H1 (cell line): ENCODE results near the gene TMEM120B. TPM values are rescaled to one million over a fixed set of nuclear protein-coding genes. Genes with fewer than 3 reads are reported as not detected.

Source experiments
- CTCF ChIA-PET: fragments of 300-600 bp; sonication (Branson Sonifier 250); formaldehyde crosslinking; loops from one replicate; lab custom pipeline; 2021; ENCODE audit not compliant: partially characterized antibody; lab: Charles Lee
- POLR2A ChIA-PET: fragments of 300-600 bp; sonication (Branson Sonifier 250); formaldehyde crosslinking; loops from one replicate; lab custom pipeline; 2021; ENCODE audit warnings: inconsistent platforms; ENCODE audit not compliant: partially characterized antibody; lab: Charles Lee
- DNase-seq, 2 experiments: peaks; one replicate each; pipeline versions ENCODE4 v3.0.0 to v3.0.0-alpha.2; 2010 to 2022; ENCODE audit warnings: low spot score in 2 of 2, low read depth in 1 of 2, mixed read lengths in 1 of 2
- FAIRE-seq: peaks from 2 replicates; lab custom pipeline; 2011; peaks lifted over from hg19 to GRCh38; lab: Jason Lieb, UNC
- H2AFZ ChIP-seq: 2 replicates; pipeline ENCODE4 v1.8.1; 2012; ENCODE audit warnings: low read length, inconsistent platforms
- H2AK5ac ChIP-seq: 2 replicates; pipeline ENCODE4 v1.6.1; 2013; ENCODE audit warnings: low read depth, low read length
- H2BK120ac ChIP-seq: replicated peaks from 2 replicates; pipeline ENCODE3; 2013; ENCODE audit warnings: low read depth, low read length, inconsistent platforms
- H2BK12ac ChIP-seq: 2 replicates; pipeline ENCODE4 v1.6.1; 2013; ENCODE audit warnings: low read depth, low read length
- H2BK15ac ChIP-seq: 2 replicates; pipeline ENCODE4 v1.6.1; 2013; ENCODE audit warnings: low read length
- H2BK20ac ChIP-seq: 2 replicates; pipeline ENCODE4 v1.6.1; 2013; ENCODE audit warnings: low read length
- H2BK5ac ChIP-seq: 2 replicates; pipeline ENCODE4 v1.6.1; 2013; ENCODE audit warnings: low read depth, low read length
- H3K14ac ChIP-seq: 2 replicates; pipeline ENCODE4 v1.6.1; 2013; ENCODE audit warnings: inconsistent platforms; ENCODE audit not compliant: insufficient read length
- H3K18ac ChIP-seq: 2 replicates; pipeline ENCODE4 v1.6.1; 2013; ENCODE audit warnings: low read length; ENCODE audit errors: extremely low read depth
- H3K23ac ChIP-seq: 2 replicates; pipeline ENCODE4 v1.6.1; 2013; ENCODE audit warnings: inconsistent platforms; ENCODE audit not compliant: insufficient read length
- H3K23me2 ChIP-seq: 2 replicates; pipeline ENCODE4 v1.6.1; 2013; ENCODE audit warnings: low read depth, low read length
- H3K27ac ChIP-seq: 2 replicates; pipeline ENCODE4 v1.6.1; 2011; ENCODE audit warnings: low read depth, low read length, inconsistent platforms
- H3K27me3 ChIP-seq, 4 experiments: replicated peaks in 1 of 4; 1 replicate in 1 of 4; 2 replicates in 3 of 4; pipeline versions ENCODE4 v1.6.1 to v1.8.1; 2011 to 2013; ENCODE audit warnings: low read length in 3 of 4, mild to moderate bottlenecking in 3 of 4, inconsistent platforms in 2 of 4, mixed read lengths in 2 of 4, moderate library complexity in 1 of 4; ENCODE audit not compliant: control insufficient read depth in 3 of 4, insufficient read depth in 3 of 4; ENCODE audit errors: extremely low read depth in 1 of 4
- H3K36me3 ChIP-seq, 4 experiments: 2 replicates each; pipeline versions ENCODE4 v1.6.1 to v1.8.1; 2011 to 2013; ENCODE audit warnings: mild to moderate bottlenecking in 4 of 4, low read length in 3 of 4, moderate library complexity in 2 of 4, control low read depth in 1 of 4, inconsistent platforms in 1 of 4; ENCODE audit not compliant: insufficient read depth in 4 of 4, control insufficient read depth in 2 of 4
- H3K4ac ChIP-seq: replicated peaks from 2 replicates; pipeline ENCODE3; 2013; ENCODE audit warnings: low read length, low read depth, mixed read lengths, inconsistent platforms; ENCODE audit not compliant: insufficient read length
- H3K4me1 ChIP-seq, 4 experiments: replicated peaks in 1 of 4; 1 replicate in 1 of 4; 2 replicates in 3 of 4; pipeline versions ENCODE4 v1.6.1 to v1.8.1; 2011 to 2013; ENCODE audit warnings: low read length in 3 of 4, inconsistent platforms in 2 of 4, mixed read lengths in 1 of 4; ENCODE audit not compliant: insufficient read depth in 4 of 4, control insufficient read depth in 3 of 4
- H3K4me2 ChIP-seq, 2 experiments: 2 replicates each; pipeline versions ENCODE4 v1.6.1 to v1.8.1; 2011 to 2013; ENCODE audit warnings: low read depth in 2 of 2, low read length in 2 of 2, control low read depth in 1 of 2, inconsistent platforms in 1 of 2, mild to moderate bottlenecking in 1 of 2; ENCODE audit not compliant: insufficient read depth in 1 of 2
- H3K4me3 ChIP-seq, 4 experiments: fragments of 200-600, 300-600 bp in 1 of 4; sonication (generic), shearing (Covaris generic), sonication (Bioruptor Twin) in 1 of 4; 2 replicates each; pipeline versions ENCODE4 v1.5.1 to v1.8.1; 2011 to 2016; ENCODE audit warnings: low read length in 4 of 4, low read depth in 3 of 4, control low read depth in 2 of 4, inconsistent platforms in 2 of 4, mild to moderate bottlenecking in 2 of 4, mixed read lengths in 1 of 4, moderate library complexity in 1 of 4; ENCODE audit not compliant: insufficient read depth in 2 of 4; ENCODE audit errors: extremely low read depth in 1 of 4
- H3K56ac ChIP-seq: replicated peaks from 2 replicates; pipeline ENCODE3; 2013; ENCODE audit warnings: low read depth, mild to moderate bottlenecking, mixed read lengths, low read length, inconsistent platforms; ENCODE audit not compliant: insufficient read length
- H3K79me1 ChIP-seq: 2 replicates; pipeline ENCODE4 v1.6.1; 2013; ENCODE audit warnings: low read depth, low read length, control low read depth
- H3K79me2 ChIP-seq, 2 experiments: 2 replicates each; pipeline versions ENCODE4 v1.6.1 to v1.8.1; 2012 to 2013; ENCODE audit warnings: low read length in 2 of 2, mild to moderate bottlenecking in 2 of 2, inconsistent platforms in 1 of 2; ENCODE audit not compliant: insufficient read depth in 2 of 2, control insufficient read depth in 1 of 2
- H3K9ac ChIP-seq, 4 experiments: replicated peaks in 1 of 4; 1 replicate in 1 of 4; 2 replicates in 3 of 4; pipeline versions ENCODE4 v1.6.1 to v1.8.1; 2011 to 2013; ENCODE audit warnings: low read depth in 3 of 4, low read length in 3 of 4, control low read depth in 2 of 4, mild to moderate bottlenecking in 2 of 4, moderate library complexity in 2 of 4, inconsistent platforms in 1 of 4; ENCODE audit errors: extremely low read depth in 1 of 4
- H3K9me3 ChIP-seq, 2 experiments: 2 replicates each; pipeline versions ENCODE4 v1.6.1 to v1.8.1; 2012 to 2013; ENCODE audit warnings: mild to moderate bottlenecking in 2 of 2, moderate library complexity in 2 of 2, control low read depth in 1 of 2, inconsistent platforms in 1 of 2, low read depth in 1 of 2, low read length in 1 of 2, mixed read lengths in 1 of 2; ENCODE audit not compliant: insufficient read depth in 2 of 2
- H4K20me1 ChIP-seq, 2 experiments: replicated peaks in 1 of 2; 2 replicates each; pipeline versions ENCODE3 to v1.8.1; 2011 to 2013; ENCODE audit warnings: inconsistent platforms in 2 of 2, low read length in 2 of 2, mild to moderate bottlenecking in 1 of 2; ENCODE audit not compliant: insufficient read depth in 2 of 2, control insufficient read depth in 1 of 2
- H4K5ac ChIP-seq: 2 replicates; pipeline ENCODE4 v1.6.1; 2013; ENCODE audit warnings: low read length, low read depth, mixed read lengths, inconsistent platforms; ENCODE audit not compliant: insufficient read length
- H4K8ac ChIP-seq: 2 replicates; pipeline ENCODE4 v1.8.0; 2013; ENCODE audit warnings: mild to moderate bottlenecking, moderate library complexity, low read length, inconsistent platforms; ENCODE audit not compliant: insufficient read depth; ENCODE audit errors: extremely low read depth
- H4K91ac ChIP-seq: replicated peaks from 2 replicates; pipeline ENCODE3; 2013; ENCODE audit warnings: low read length, mixed read lengths, inconsistent platforms; ENCODE audit not compliant: insufficient read length
- EZH2 ChIP-seq: fragments of 200-600 bp; sonication (generic); IDR thresholded peaks from 2 replicates; pipeline ENCODE4 v1.7.1; 2012; ENCODE audit warnings: low read depth, mild to moderate bottlenecking, moderate library complexity, low read length, inconsistent platforms; ENCODE audit not compliant: severe bottlenecking
- RAD21 ChIP-seq, 2 experiments: IDR thresholded peaks in 1 of 2; conservative IDR thresholded peaks in 1 of 2; 2 replicates each; pipeline ENCODE4 v1.6.1; 2011; ENCODE audit warnings: low read depth in 2 of 2, low read length in 2 of 2, improper control_type of control experiment in 1 of 2, inconsistent platforms in 1 of 2, mild to moderate bottlenecking in 1 of 2, moderate library complexity in 1 of 2
- TAF1 ChIP-seq: IDR thresholded peaks from 2 replicates; pipeline ENCODE4 v1.6.1; 2011; ENCODE audit warnings: mild to moderate bottlenecking, low read depth, low read length
- WGBS, 2 experiments: shearing (Covaris generic) in 1 of 2; methylation state at CpG; one replicate each; pipeline versions ENCODE4 v1.1.6 to v1.1.7; 2013 to 2015; ENCODE audit warnings: low lambda C conversion rate in 2 of 2, mixed read lengths in 2 of 2, inconsistent platforms in 1 of 2, low coverage in 1 of 2, missing lambda C conversion rate in 1 of 2; ENCODE audit not compliant: insufficient replicate concordance in 2 of 2, insufficient coverage in 1 of 2, insufficient read length in 1 of 2; ENCODE audit errors: extremely low coverage in 1 of 2, missing lambda C conversion rate in 1 of 2; 5-methylcytosine and 5-hydroxymethylcytosine counted together
- polyA plus RNA-seq, 7 experiments: library from polyadenylated mRNA; depleted of rRNA in 3 of 7; stranded (reverse) in 5 of 7; unstranded in 2 of 7; fragments of >200 nt in 5 of 7; fragments of 200-250 nt in 2 of 7; gene quantifications; 1 replicate in 5 of 7; 2 replicates in 1 of 7; 4 replicates in 1 of 7; pipeline versions ENCODE4 v1.2.1 to v1.2.3, GENCODE V29; 2011 to 2013; ENCODE audit warnings: missing spikeins in 2 of 7, mixed read lengths in 2 of 7
- total RNA-seq: library from RNA; stranded (reverse); fragmentation: NEBNext Ultra II Directional; extraction: Animal tissue kit (Norgen Biotek cat#: 25700); gene quantifications from 2 replicates; pipeline ENCODE4 v1.2.1, GENCODE V29; 2021
- TF ChIP-seq, protein P1 (sequence below), 3 experiments: IDR thresholded peaks; 1 replicate in 2 of 3; 2 replicates in 1 of 3; pipeline versions ENCODE4 v1.5.1 to v1.6.1; 2011; ENCODE audit warnings: low read length in 3 of 3, mild to moderate bottlenecking in 3 of 3, inconsistent platforms in 2 of 3, low read depth in 1 of 3, moderate library complexity in 1 of 3; ENCODE audit not compliant: insufficient read depth in 1 of 3; ENCODE audit errors: control extremely low read depth in 1 of 3

The TMEM120B gene
- total and polyA plus RNA-seq, 2 of the 8 experiments (the other 6 are each of a cell fraction or from before 2014, with no cell fraction given), result 22.0 to 29.1 TPM

DNA sequence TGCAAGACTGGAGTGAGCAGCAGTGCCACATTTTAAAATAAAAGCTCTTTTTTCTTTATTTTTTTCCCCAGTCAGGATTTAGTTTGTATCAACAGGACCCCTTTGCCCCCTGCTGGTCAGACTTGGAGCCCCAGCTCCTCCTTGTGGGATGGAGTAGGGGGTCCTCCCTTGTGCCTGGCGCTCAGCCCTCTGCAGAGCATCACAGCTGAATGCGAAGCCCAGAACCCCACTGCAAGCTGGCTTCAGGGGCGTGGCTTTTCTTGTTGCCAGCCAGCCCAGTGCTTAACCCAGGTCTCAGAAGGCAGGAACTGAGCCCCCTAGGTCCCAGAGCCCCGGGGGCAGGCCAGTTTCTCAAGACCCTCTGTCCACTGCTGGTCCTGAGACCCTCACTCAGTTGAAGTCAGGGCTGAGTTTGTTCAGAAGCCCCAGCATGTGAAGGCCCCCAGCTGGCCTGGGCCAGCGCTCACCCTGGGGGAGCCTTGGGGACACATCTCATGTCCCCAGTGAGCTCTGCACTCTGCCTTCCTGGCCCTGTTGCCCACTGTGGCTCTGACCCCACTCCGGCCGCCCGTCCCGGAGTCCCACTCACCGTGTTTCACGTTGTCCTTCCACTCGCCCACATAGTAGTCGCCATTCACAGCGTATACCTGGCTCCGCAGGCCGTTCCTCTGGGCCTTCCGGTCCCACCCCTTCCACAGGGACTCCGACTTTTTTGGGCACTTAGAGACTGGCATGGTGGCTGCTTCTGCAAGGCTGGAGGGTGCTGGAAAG, 43.6 kb upstream of the TMEM120B start:
- 88% methylated on average over 18 of the region's 18 CpGs; no CpG with 5 or more reads in 1 of the 2 experiments for WGBS, 2 experiments

More for the DNA sequence above, 43.6 kb upstream of the TMEM120B start:
- Histone ChIP-seq H2BK20ac (no peak overlapping the region), H3K56ac (no peak overlapping the region), H3K36me3 (no peaks in the 10 kb centered on the region)
- no peak for FAIRE-seq
- TF ChIP-seq TAF1 (0 out of 2 replicates have a peak, but pooled peaks have one; percentile 26), EZH2 (no peak), RAD21 (IDR thresholded peaks at IDR 0.05 in 1 of 2, conservative IDR thresholded peaks at IDR 0.05 in 1 of 2; ENCODE audit: low read depth in 2 of 2, low read length in 2 of 2) (peak; percentile 52 to 70)
- TF ChIP-seq, protein P1, sequence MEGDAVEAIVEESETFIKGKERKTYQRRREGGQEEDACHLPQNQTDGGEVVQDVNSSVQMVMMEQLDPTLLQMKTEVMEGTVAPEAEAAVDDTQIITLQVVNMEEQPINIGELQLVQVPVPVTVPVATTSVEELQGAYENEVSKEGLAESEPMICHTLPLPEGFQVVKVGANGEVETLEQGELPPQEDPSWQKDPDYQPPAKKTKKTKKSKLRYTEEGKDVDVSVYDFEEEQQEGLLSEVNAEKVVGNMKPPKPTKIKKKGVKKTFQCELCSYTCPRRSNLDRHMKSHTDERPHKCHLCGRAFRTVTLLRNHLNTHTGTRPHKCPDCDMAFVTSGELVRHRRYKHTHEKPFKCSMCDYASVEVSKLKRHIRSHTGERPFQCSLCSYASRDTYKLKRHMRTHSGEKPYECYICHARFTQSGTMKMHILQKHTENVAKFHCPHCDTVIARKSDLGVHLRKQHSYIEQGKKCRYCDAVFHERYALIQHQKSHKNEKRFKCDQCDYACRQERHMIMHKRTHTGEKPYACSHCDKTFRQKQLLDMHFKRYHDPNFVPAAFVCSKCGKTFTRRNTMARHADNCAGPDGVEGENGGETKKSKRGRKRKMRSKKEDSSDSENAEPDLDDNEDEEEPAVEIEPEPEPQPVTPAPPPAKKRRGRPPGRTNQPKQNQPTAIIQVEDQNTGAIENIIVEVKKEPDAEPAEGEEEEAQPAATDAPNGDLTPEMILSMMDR (IDR thresholded peaks at IDR 0.05; ENCODE audit: control extremely low read depth in 1 of 3, insufficient read depth in 1 of 3, low read depth in 1 of 3, low read length in 3 of 3), result peak; percentile 52 to 62 (median 53)
- TF ChIP-seq, all 59 proteins: peak for 3
- Histone ChIP-seq H2BK120ac (no peak overlapping the region), H4K8ac (peak overlapping the region; percentile 45; the same call in 1 of the 2 replicates), H3K4ac (no peak overlapping the region), H3K27me3 (no peaks in the 10 kb centered on the region), H3K18ac (peak overlapping the region; percentile 19; the same call in 1 of the 2 replicates), H3K23me2 (peaks cover 3% of the 10 kb centered on the region; the same call in 1 of the 2 replicates), H3K4me2 (0 out of 4 replicates have a peak overlapping the region, but pooled peaks of 1 of the 2 experiments have one; percentile 33), H3K27ac (no peak overlapping the region), H2AFZ (no peak overlapping the region), H4K20me1 (no peaks in the 10 kb centered on the region), H4K91ac (no peak overlapping the region), H2BK15ac (no peak overlapping the region), H3K4me3 (no peak overlapping the region), H2BK5ac (no peak overlapping the region), H3K9me3 (no peaks in the 10 kb centered on the region), H2AK5ac (no peak overlapping the region), H2BK12ac (no peak overlapping the region; the same call in 1 of the 2 replicates), H3K23ac (no peak overlapping the region), H4K5ac (no peak overlapping the region), H3K14ac (no peak overlapping the region), H3K79me2 (no peaks in the 10 kb centered on the region), H3K4me1 (peaks cover 0 to 18% (median 7%) of the 10 kb centered on the region in 4 experiments; a peak in 6 of 7 replicates), H3K9ac (no peak overlapping the region), H3K79me1 (no peaks in the 10 kb centered on the region; the same call in 1 of the 2 replicates)
- CTCF ChIA-PET, result interaction anchor here (0.6 to 7.9 kb wide), 48 partner anchors 12 to 975 kb away, joined by 3 to 52 read pairs (median 4); partner anchors contain the start of genes KDM2B and ORAI1
- peak in 1 of 2 experiments; percentile 80 for DNase-seq
- POLR2A ChIA-PET, result interaction anchor here (0.6 to 6.1 kb wide), 18 partner anchors 9 to 317 kb away, joined by 3 to 29 read pairs (median 4); partner anchors contain the start of genes KDM2B and ORAI1
